Peyer's patch (tissue), 4 donors: ENCODE measurements around the gene DCLRE1C. TPM values are rescaled to one million over a fixed set of nuclear protein-coding genes. Genes with fewer than 3 reads are reported as not detected.
"Not testable (repeated sequence)": the region's sequence is repeated elsewhere in the genome, so short reads cannot be mapped to it uniquely, and the experiment has no call there.

Experiments used
- DNase-seq, 3 donors: peaks; one replicate each; pipeline ENCODE4 v3.0.0-alpha.2; 2017 to 2019
- H3K27ac ChIP-seq, 4 donors: fragments of 200-600 bp; sonication (generic); one replicate each; pipeline ENCODE4 v1.5.1; 2016 to 2019
- H3K27me3 ChIP-seq, 2 donors: fragments of 200-600 bp; sonication (generic); one replicate each; pipeline ENCODE4 v1.5.1; 2019
- H3K36me3 ChIP-seq, 3 donors: fragments of 200-600 bp; sonication (generic); one replicate each; pipeline ENCODE4 v1.5.1; 2016 to 2019
- H3K4me1 ChIP-seq, 4 donors: fragments of 200-600 bp; sonication (generic); one replicate each; pipeline ENCODE4 v1.5.1; 2016 to 2019
- H3K4me3 ChIP-seq, 4 donors: fragments of 200-600 bp; sonication (generic); 1 replicate in 3 of 4; 2 replicates in 1 of 4; pipeline ENCODE4 v1.5.1; 2016 to 2019; ENCODE audit warnings: mild to moderate bottlenecking in 1 of 4
- H3K9me3 ChIP-seq, 4 donors: fragments of 200-600 bp; sonication (generic); one replicate each; pipeline ENCODE4 v1.5.1; 2016 to 2019; ENCODE audit warnings: mild to moderate bottlenecking in 1 of 4
- CTCF ChIP-seq, 6 experiments: fragments of 450-650 bp in 4 of 6; fragments of 200-600 bp in 2 of 6; sonication (generic) in 1 of 6; IDR thresholded peaks; one replicate each; pipeline ENCODE4 v1.5.1; 2017 to 2019; ENCODE audit warnings: antibody characterized with exemption in 6 of 6, mild to moderate bottlenecking in 3 of 6, moderate library complexity in 1 of 6
- POLR2A ChIP-seq, 2 donors: fragments of 450-650 bp; IDR thresholded peaks; one replicate each; pipeline ENCODE4 v1.5.1; 2017; ENCODE audit warnings: antibody characterized with exemption in 2 of 2, mild to moderate bottlenecking in 2 of 2, moderate library complexity in 2 of 2
- total RNA-seq, 4 donors: library from RNA; depleted of rRNA; stranded (reverse); fragments of >200 nt; gene quantifications; one replicate each; pipeline ENCODE4 v1.1.0, GENCODE V29; 2016

The DCLRE1C gene
- 10 to 100 TPM; 10.9 to 18.2 (median 16.5) TPM for total RNA-seq

- H3K27me3 ChIP-seq: no peaks in the 10 kb centered on the region
- H3K4me1 ChIP-seq: peaks cover 0 to 18% (median 12%) of the 10 kb centered on the region in 4 donors
- peak within 1 kb of the TSS; percentile 54 to 82 (median 76) for H3K4me3 ChIP-seq
- peak; percentile 88 to 97 (median 97) for DNase-seq
- H3K27ac ChIP-seq: peak within 1 kb of the TSS; percentile 85 to 97 (median 90)
- TF ChIP-seq POLR2A (IDR thresholded peaks at IDR 0.05) (peak; percentile 77 to 84), CTCF (IDR thresholded peaks at IDR 0.05) (no peak)
- H3K9me3 ChIP-seq: no peaks in the 10 kb centered on the region
- H3K36me3 ChIP-seq: no peaks in the 10 kb centered on the region
These were observed at the start of gene DCLRE1C for GRCh38 chr10:14954001-14954770. DCLRE1C (minus strand) TSS chr10:14954096; CDS start chr10:14954010, 86 bp downstream.

- no peaks in the 10 kb centered on the region for H3K4me1 ChIP-seq
- H3K27me3 ChIP-seq: no peaks in the 10 kb centered on the region
- no peaks in the 10 kb centered on the region for H3K36me3 ChIP-seq
- no peaks in the 10 kb centered on the region for H3K9me3 ChIP-seq
- H3K27ac ChIP-seq: no peak overlapping the region
- no peak overlapping the region for H3K4me3 ChIP-seq
- TF ChIP-seq CTCF (IDR thresholded peaks at IDR 0.05): no peak
- no peak for TF ChIP-seq POLR2A (IDR thresholded peaks at IDR 0.05)
- DNase-seq: no peak
These were observed 42.2 kb upstream of the DCLRE1C start for GRCh38 chr10:14995964-14996565.

GRCh38 chr10:14993500-14994455 lies 39.9 kb upstream of the DCLRE1C start:
- H3K9me3 ChIP-seq, H3K4me3 ChIP-seq, DNase-seq, H3K36me3 ChIP-seq, H3K4me1 ChIP-seq, H3K27ac ChIP-seq, H3K27me3 ChIP-seq: not testable (repeated sequence)

- not testable (repeated sequence) for H3K27me3 ChIP-seq, H3K27ac ChIP-seq, H3K36me3 ChIP-seq, H3K9me3 ChIP-seq, DNase-seq, H3K4me1 ChIP-seq, H3K4me3 ChIP-seq
These were observed 38.4 kb upstream of the DCLRE1C start for GRCh38 chr10:14992336-14992735.

GRCh38 chr10:14991035-14991749 lies 37.3 kb upstream of the DCLRE1C start:
- H3K4me3 ChIP-seq, H3K9me3 ChIP-seq, H3K27me3 ChIP-seq, DNase-seq, H3K4me1 ChIP-seq, H3K36me3 ChIP-seq, H3K27ac ChIP-seq: not testable (repeated sequence)
- TF ChIP-seq CTCF (IDR thresholded peaks at IDR 0.05): peak in 1 of 6 experiments; percentile 14

GRCh38 chr10:14989552-14989951 lies 35.7 kb upstream of the DCLRE1C start:
- H3K4me1 ChIP-seq, DNase-seq, H3K36me3 ChIP-seq, H3K27ac ChIP-seq, H3K4me3 ChIP-seq, H3K9me3 ChIP-seq, H3K27me3 ChIP-seq: not testable (repeated sequence)
